HG03066 (cell line): ENCODE results near the gene FBXL19.

Source experiments
- ATAC-seq: cut with Tn5 transposase; IDR thresholded peaks from one replicate; pipeline ENCODE4 v1.9.1; 2021; ENCODE audit warnings: low read depth; ENCODE audit not compliant: unreplicated experiment

FBXL19 gene

DNA sequence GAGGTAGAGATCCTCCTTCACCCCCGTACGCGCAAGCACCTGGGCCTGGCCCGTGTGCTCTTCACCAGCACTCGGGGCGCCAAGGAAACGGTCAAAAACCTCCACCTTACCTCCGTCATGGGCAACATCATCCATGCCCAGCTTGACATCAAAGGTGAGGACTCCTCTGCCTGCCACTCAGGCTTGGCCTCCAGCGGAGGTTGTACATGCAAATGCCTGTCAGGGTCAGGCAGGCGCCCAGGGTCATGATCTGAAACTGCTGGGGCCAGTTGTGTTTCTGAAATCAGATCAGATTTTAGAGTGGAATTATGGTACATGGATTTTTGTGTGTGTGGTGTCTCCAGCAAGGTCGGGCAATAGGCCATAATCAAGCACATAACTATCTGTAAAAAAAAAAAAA lies 38.0 kb downstream of the FBXL19 start:
- no peak for ATAC-seq

DNA sequence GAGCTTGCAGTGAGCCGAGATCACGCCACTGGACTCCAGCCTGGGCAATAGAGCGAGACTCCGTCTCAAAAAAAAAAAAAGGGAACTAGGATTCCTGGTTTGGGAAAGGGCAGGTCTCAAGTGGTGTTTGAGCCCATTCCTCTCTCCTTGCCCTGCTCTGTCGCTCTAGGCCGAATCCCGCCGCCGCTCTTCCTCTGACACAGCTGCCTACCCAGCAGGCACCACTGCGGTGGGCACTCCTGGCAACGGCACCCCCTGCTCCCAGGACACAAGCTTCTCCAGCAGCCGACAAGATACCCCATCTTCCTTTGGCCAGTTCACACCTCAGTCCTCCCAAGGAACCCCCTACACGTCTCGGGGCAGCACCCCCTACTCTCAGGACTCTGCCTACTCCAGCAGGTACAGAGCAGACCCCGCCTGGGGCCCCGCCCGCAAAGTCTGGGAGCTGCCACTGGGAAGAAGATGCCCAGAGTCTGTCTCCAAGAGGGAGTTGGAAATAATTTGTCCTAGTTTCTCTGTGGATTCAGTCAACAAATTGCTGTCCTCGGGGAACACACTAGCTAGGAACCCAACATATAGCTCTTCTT lies 40.6 kb downstream of the FBXL19 start:
- ATAC-seq = no peak

DNA sequence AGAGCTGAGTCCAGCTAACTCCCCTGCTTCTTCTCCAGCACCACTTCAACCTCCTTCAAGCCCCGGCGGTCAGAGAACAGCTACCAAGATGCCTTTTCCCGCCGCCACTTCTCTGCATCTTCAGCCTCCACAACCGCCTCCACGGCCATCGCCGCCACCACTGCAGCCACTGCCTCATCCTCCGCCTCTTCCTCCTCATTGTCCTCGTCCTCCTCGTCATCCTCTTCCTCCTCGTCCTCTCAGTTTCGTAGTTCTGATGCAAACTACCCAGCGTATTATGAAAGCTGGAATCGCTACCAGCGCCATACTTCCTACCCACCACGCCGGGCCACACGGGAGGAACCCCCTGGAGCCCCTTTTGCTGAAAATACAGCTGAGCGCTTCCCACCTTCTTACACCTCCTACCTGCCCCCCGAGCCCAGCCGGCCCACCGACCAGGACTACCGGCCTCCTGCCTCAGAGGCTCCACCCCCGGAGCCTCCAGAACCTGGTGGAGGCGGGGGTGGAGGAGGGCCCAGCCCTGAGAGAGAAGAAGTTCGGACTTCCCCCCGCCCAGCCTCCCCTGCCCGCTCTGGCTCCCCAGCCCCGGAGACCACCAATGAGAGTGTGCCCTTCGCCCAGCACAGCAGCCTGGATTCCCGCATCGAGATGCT lies 41.3 kb downstream of the FBXL19 start:
- no peak for ATAC-seq

DNA sequence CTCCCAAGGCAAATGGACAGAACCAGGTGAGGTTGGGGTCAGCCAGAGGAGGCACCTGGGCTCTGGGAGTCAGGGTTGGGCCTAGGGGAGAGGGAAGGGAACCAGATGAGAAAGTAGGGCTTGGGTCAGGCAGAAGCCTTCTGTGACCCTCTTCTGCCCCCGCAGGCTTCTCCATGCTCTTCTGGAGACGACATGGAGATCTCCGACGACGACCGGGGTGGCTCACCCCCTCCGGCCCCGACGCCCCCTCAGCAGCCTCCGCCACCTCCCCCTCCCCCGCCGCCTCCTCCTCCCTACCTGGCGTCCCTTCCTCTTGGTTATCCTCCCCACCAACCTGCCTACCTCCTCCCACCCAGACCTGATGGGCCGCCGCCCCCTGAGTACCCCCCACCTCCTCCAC lies 42.1 kb downstream of the FBXL19 start:
- ATAC-seq = no peak

DNA sequence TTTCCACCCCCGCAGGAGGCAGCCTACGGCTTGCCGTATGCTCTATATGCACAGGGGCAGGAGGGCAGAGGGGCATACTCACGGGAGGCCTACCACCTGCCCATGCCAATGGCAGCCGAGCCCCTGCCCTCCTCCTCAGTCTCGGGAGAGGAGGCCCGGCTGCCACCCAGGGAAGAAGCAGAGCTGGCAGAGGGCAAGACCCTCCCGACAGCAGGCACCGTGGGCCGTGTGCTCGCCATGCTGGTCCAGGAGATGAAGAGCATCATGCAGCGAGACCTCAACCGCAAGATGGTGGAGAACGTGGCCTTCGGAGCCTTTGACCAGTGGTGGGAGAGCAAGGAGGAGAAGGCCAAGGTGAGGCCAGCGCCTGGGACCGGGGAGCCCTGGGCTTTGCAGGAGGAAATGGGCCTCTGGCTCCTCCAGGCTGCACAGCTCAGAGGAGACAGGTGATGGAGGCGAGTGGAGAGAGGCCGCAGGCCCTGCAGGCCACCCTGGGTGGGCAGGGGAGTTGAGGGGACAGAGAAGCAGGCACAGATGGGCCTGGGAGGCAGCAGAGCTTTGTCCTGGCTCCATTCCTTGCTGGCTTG lies 42.8 kb downstream of the FBXL19 start:
- no peak for ATAC-seq

DNA sequence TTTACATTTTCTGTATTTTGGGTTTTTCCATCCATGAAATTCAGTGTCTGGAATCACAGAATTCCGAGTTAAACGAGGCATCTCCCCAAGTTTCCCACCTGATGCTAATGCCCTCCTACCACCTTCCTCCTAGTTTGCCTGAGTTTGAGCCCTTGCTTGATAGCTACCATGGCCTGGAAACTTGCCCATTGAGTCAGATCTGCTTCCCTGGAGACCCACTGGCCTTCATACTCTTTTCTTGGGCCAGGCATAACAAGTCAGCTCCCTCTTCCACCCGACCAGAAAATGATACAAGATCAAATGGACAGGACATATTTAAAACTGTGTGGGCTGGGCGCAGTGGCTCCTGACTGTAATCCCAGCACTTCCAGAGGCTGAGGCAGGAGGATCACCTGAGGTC lies 44.4 kb downstream of the FBXL19 start:
- no peak for ATAC-seq

DNA sequence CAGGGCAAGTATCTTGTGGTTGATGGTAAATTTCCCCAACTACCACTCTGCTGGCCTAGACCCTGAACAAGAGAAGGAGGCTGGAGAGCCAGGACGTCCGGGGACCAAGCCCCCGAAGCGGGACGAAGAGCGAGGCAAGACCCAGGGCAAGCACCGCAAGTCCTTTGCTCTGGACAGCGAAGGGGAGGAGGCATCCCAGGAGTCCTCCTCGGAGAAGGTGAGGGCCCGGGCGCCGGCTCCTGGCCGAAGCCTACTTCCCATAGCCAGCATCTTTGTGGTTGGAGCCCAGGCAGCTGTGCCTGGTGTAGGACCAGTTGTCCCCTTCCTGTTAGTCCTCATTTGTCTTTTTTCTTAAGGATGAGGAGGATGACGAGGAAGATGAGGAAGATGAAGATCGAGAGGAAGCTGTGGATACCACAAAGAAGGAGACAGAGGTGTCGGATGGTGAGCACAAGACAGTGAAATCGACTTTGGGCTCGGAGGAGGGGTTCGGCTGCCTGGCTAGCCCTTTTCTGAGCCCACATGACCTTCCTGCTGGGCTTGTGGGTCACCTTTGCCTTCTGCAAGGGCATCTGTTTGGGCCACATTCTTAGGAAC lies 46.0 kb downstream of the FBXL19 start:
- ATAC-seq = no peak

DNA sequence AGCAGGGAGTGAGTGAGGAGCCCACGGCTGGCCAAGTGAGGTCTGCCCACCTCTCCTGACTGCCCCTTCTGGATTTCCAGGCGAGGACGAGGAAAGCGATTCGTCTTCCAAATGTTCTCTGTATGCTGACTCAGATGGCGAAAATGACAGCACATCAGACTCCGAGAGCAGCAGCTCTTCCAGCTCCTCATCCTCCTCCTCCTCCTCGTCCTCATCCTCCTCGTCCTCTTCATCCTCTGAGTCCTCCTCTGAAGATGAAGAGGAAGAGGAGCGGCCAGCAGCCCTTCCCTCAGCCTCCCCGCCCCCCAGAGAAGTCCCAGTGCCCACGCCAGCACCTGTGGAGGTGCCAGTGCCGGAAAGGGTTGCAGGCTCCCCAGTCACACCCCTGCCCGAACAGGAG lies 47.9 kb downstream of the FBXL19 start:
- ATAC-seq = no peak

DNA sequence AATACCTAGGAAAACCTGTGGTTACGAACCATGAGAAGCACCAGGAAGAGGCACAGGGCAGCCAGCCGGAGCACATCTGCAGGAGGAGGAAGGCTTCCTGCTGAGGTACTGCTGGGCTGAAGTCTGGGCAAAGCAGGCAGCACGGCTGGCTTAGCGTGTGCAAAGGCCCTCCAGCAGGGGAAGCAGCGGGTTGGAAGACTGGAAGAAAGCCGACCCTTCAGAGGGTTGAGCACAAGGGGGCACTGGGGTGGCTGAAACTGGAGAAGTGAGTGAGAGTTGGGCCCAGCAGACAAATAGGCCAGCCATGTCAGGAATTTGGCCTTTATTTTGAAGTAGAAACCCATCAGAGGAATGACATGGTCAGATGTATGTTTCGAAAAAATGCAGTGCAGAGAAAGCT lies 49.5 kb downstream of the FBXL19 start:
- ATAC-seq = no peak

DNA sequence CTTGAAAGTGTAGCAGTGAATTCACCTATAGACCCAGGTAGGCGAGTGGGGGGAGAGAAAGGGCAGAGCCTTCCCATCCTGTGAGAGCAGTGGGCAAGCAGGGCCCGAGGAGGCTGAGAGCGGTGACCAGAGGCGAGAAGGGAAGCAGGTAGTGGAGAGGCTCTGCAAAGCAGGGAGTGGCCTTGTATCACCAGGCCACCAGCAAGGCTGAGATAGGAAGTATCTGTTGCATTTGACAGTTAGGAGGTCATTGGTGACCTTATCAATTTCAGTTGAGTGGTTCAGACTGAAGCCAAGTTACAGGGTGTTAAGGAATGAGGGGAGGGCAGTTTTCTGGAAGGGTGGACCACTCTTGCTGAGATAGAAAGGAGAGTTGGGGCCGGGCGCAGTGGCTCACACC lies 51.0 kb downstream of the FBXL19 start:
- ATAC-seq = no peak

DNA sequence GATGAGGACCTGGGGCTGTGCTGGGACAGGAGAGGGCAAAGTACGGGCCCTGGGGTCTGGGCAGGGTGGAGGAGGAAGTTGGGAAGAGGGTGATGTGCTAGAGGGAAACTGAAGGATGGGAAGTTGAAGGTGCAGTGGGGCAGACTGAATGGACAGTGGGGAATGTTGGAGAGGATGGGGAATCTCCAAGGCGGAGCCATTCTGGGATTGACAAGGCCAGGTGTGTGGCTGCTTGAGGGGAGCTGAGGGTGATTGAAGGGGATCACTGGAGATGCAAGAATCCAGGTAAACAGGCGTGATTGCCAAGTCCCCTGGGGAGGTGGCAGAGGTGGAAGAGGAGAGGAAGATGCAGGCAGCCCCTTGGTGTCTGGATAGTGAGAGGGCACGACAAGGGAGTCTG lies 53.1 kb downstream of the FBXL19 start:
- ATAC-seq = no peak

DNA sequence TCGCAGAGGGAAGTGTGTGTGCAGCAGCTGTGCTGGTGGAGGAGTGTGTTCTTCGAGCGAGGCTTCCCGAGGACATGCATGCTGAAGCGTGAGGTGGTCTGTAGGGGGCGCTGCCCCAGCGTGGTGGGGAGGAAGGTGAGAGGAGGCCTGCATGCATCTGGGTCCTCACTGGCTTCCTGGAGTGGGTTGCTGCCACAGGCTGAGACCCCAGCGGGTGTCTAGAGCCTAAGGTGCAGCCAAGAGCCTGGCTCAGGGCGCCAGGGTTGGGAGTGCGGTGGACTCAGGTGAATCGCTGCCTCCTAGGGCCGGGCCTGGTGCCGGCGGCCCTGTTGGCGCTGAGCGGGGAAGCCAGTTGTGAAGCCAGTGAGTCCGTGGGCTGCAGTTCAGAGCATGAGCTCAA lies 54.1 kb downstream of the FBXL19 start:
- no peak for ATAC-seq

DNA sequence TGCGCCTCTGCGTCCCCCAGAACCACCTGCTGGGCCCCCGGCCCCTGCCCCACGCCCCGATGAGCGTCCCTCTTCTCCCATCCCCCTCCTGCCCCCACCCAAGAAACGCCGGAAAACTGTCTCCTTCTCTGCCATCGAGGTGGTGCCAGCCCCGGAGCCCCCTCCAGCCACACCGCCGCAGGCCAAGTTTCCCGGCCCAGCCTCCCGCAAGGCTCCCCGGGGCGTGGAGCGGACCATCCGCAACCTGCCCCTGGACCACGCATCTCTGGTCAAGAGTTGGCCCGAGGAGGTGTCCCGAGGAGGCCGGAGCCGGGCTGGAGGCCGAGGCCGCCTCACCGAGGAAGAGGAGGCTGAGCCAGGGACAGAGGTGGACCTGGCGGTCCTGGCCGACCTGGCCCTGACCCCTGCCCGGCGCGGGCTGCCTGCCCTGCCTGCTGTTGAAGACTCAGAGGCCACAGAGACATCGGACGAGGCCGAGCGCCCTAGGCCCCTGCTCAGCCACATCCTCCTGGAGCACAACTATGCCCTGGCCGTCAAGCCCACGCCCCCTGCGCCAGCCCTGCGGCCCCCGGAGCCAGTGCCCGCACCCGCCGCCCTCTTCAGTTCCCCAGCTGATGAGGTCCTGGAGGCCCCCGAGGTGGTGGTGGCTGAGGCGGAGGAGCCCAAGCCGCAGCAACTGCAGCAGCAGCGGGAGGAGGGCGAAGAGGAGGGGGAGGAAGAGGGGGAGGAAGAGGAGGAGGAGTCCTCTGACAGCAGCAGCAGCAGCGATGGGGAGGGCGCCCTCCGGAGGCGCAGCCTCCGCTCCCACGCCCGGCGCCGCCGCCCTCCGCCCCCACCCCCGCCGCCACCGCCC lies 56.0 kb downstream of the FBXL19 start:
- no peak for ATAC-seq

DNA sequence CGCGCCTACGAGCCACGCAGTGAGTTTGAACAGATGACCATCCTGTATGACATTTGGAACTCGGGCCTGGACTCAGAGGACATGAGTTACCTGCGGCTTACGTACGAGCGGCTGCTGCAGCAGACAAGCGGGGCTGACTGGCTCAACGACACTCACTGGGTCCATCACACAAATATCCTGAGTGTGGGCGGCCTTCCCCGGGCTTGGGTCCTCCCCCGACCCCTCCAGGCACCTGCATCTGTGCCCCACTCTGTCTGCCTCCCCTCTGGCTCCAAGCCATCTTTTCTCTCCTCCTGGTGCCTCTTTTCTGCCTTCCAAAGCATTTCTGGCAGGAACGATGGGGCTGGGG lies 56.6 kb downstream of the FBXL19 start:
- ATAC-seq = no peak

DNA sequence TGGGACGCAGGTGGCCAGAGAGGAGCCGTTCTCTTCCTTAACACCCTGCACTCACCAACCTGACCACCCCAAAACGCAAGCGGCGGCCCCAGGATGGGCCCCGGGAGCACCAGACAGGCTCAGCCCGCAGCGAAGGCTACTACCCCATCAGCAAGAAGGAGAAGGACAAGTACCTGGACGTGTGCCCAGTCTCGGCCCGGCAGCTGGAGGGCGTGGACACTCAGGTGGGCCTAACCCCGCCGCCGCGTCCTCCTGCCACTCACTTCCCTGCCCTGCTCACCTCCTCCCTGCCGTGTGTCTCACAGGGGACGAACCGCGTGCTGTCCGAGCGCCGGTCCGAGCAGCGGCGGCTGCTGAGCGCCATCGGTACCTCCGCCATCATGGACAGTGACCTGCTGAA lies 57.1 kb downstream of the FBXL19 start:
- no peak for ATAC-seq

DNA sequence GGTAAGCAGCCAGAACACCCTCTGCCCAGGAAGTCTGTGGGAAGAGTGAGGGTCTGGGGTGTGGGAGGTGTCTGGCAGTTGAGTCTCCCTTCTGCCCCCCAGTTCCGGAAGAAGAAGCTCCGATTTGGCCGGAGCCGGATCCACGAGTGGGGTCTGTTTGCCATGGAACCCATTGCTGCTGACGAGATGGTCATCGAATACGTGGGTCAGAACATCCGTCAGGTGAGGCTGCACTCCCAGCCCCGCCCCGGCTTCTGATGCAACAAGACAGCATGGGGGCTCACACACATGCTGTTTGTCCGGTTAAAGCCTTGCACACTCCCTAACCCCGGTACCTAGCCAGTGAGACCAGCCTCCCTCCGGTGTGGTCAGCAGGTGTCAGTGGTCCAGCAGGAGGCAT lies 57.6 kb downstream of the FBXL19 start:
- ATAC-seq = no peak

DNA sequence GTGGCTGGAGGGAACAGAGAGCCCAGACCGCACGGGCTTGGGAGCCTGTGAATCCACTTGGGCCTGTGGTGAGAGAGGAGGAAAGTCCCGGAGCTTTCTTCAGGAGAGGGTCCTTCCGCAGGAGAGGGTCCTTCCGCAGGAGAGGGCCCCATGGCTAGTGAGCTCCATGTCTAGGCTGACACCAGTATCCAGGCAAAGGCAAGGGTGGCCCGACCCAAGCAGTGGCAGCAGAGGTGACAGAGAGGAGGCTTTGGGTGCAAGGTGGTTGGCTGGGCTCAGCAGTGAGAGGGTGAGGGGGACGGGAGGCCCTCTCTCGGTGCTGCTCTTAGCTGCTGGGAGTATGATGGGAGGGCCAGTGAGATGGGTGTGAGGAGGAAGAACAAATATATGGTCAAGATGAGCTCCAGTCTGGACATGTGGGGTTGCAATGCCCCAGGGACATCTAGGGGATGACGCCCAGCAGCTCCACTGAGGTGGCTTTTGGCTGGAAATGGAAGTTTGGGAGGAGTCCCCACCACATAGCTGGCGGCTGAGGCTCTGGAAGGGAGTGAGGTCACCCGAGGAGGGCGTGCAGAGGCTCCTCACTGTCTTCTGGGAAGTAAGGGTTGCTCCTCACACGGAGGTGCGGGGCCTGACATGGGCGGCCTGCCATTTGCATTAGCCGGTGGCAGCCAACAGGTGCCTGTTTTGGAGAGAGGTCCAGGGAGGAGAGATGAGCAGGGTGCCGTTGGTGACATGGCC lies 59.3 kb downstream of the FBXL19 start:
- ATAC-seq = no peak

DNA sequence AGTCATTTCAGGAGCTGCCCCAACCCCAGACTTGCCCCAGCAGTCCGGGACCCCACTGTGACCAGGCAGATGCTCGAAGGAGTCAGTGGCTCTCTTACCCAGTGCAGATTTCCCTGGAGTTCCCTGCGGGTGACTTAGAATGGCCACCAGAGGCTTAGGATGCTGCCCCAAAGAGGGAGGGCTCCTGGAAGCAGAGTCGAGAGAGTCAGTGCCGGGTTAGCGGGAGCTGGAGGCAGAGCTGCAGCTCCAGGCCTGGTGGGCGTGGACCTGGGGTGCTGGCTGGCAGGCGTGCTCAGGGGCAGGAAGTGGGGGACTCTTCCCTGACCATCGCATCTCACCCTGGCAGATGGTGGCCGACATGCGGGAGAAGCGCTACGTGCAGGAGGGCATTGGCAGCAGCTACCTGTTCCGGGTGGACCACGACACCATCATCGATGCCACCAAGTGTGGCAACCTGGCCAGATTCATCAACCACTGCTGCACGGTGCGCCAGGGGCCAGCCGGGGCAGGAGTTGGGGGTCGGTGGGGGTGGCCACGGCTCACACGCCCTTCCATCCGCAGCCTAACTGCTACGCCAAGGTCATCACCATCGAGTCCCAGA lies 60.0 kb downstream of the FBXL19 start:
- no peak for ATAC-seq

DNA sequence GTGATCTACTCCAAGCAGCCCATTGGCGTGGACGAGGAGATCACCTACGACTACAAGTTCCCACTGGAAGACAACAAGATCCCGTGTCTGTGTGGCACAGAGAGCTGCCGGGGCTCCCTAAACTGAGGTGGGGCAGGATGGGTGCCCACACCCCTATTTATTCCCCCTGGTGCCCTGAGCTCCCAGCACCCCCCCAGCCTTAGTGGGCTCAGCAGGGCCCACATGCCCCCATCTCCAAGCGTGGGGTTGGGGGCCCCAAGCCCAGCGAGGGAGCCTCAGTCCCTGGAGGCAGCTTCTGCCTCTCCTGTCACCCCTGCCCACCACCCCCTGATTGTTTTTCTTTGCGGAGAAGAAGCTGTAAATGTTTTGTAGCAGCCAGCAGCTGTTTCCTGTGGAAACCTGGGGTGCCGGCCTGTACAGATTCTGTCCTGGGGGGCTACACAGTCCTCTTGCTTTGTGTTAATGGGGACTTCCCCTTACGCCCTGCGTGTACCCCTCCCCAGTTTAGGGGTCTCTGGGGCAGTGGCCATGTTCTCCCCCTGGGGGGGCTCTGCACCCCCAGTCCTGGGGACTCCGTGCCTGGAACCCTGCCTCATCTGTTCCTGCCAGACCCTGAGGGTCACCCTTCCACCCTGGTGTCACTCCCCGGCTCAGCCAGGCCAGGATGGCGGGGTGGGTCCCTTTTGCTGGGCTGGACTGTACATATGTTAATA lies 60.7 kb downstream of the FBXL19 start:
- ATAC-seq = no peak
